SKM-1 (cell line): ENCODE results near the gene SCO1.
"Not testable (repeated sequence)": the region's sequence is repeated elsewhere in the genome, so short reads cannot be mapped to it uniquely, and the experiment has no call there.

ENCODE experiments used
- DNase-seq: peaks from one replicate; lab custom pipeline; 2025; ENCODE audit not compliant: unreplicated experiment; lab: John Stamatoyannopoulos, UW

The SCO1 gene

DNA sequence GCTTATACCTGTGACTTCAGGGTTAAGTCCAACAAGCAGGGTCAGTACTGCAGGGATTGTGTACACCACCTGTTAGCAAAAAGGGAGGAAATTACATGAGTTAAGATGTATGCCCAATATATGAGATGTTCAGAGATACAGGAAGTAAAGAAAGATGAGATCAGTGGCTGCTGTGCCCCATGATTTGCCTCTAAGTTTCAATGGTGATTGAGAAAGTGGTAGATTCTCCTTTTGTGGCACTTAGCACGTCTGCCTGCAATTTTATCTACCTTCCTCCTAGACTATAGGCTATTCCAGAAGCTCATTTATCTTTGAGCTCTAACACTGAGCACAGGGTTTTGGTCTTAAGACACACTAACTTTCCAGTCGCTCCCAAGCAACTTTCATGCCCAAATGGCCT lies 28.9 kb upstream of the SCO1 start:
- DNase-seq: no peak

DNA sequence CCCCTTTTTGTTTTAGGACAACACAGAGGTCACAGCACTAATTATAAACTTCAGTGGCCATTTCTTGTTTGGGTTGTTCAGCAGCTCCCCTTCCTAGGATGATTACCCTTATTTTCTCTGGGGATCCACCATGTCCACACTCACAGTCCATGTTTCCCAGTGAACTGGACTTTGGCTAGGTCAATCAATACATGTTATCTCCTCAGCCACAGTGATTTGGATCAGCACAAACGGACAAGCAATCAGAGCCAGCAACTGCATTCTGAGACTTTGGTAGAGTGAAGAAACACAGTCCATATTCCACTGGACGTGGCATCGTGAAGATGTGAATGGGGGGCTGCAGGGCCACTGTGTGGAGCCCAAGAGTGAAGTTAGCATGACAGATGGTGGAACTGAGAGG lies 27.9 kb upstream of the SCO1 start:
- no peak for DNase-seq

DNA sequence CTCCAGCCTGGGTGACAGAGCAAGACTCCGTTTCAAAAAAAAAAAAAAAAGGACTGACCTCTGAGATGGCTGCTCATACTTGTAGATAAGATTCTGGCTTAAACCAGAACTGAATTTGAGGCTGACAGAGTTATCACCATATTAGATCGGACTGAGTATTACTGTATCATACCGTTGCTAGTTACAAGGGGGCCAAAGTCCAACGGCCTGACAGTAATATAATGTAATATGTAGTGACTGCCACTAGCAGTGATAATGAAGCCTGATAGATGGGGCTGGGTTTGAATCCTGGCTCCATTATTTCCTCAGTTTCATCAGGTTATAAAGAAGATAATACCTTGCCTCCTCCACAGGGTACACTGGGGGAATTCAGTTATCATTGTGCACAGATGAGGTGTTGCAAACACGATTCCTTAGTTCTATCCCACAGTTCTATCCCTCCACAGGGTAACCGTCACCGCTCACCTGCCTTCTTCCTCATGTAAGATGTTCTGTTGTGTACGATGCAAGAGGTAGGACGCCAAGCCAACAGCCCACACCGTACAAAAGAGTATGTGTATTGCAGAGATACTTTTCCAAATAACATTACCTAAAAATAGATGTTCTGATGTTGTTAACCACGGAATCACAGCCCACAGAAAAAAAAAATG lies 27.3 kb upstream of the SCO1 start:
- no peak for DNase-seq

DNA sequence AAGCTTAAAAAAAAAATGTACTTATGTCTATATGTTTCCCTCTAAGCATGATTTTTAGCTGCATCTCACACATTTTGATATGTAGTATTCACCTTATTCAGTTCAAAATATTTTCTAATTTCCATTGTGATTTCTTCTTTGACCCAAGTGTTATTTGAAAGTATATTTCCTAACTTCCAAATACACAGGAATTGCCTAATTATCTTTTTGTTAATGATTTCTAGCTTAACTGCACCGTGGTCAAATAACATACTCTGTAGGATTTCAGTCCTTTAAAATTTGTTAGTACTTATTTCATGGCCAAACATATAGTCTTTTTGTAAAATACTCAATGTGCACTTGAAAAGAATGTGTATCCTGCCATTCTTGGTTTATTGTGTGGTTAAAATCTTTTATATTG lies 21.2 kb upstream of the SCO1 start:
- DNase-seq: no peak

DNA sequence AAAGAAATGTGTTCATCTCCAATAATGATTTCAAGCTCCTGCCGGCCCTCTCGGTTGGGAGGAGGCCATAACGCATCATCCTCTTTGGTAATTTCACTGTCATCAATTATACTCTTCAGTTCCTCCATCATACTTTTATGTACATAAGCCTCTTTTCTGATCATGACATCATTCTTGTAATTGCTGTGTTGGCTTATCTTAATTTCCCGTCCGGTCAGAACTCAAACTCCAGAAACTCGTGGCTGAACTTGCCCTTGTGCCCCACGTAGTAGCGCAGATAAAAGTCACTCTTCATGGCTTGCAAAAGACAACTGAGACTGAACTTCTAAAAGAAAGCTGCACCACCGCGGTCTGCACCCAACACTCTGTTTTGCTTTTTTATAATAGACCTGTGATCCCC lies 18.9 kb upstream of the SCO1 start:
- DNase-seq: no peak

DNA sequence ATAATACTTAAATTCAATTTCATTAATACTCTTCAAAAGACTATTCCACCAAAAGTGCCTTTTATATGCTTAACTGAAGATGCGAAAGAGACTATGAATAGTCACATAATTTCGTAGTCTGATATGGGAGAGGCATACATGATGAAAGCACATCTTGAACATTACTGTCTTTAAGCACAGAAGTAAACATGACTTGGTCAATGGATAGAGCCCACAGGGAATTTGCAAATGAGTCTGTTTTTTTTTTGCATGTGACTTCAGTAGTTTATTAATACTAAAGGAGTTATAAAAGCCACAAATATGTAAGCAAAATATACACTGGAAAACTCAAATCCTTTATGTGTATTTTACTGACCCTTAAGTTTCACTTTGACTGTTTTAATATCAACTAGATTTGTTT lies 16.0 kb upstream of the SCO1 start:
- no peak for DNase-seq

DNA sequence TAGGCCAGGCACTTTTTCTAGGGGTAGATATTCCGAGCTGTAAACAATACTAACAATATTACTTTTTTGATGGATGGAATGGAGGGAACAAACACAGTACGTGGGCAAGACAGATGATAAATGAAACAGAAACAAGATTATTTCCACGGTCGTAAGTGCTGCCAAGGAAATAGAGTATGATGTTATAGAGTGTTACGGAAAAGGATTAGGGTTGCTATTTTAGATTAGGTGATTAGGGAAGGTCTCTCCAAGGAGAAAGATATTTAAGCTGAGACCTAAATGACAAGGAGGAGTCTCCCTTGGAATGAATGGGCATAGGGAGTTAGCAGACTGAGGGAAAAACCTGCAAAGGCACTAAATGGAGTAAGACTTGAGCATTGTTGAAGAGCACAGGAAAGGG lies 8.4 kb upstream of the SCO1 start:
- DNase-seq: no peak

DNA sequence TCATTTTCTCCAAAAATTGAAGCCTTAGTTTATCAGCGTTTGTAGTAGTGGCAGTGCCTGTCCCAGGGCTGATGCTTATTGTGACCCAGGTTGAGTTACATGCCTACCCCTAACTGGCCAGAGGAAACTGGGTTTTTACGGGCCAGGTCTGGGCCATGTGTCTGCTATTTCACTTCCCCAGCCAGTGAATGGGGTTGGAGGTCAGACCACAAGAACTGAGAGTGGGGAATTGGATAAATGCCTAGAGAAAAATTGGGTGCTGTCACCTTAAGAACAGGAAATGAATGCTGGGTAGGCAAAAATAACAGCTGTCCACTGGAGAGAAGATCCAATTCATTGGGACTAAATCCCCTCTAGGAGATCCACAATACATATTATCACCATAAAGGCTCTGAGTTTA lies 5.2 kb upstream of the SCO1 start:
- DNase-seq: no peak

DNA sequence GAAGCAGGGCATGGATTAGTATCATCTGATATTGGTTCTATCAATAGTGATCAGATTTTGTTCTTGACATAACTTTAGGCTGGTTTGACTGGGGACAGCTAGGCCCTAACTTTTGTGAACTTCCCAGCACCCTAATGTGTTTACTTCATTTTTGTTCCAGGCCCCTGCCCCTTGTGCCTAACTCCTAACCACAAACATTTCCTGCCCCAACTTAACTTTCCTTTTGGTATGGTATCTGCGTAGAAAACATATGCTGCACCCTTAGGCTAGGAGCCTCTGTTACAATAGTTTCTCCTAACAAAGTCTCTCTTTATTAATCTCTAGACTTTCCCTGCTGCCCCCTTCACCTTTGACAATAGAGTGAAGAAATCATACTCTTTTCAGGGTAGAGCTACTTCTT lies 2.5 kb upstream of the SCO1 start:
- DNase-seq: no peak

DNA sequence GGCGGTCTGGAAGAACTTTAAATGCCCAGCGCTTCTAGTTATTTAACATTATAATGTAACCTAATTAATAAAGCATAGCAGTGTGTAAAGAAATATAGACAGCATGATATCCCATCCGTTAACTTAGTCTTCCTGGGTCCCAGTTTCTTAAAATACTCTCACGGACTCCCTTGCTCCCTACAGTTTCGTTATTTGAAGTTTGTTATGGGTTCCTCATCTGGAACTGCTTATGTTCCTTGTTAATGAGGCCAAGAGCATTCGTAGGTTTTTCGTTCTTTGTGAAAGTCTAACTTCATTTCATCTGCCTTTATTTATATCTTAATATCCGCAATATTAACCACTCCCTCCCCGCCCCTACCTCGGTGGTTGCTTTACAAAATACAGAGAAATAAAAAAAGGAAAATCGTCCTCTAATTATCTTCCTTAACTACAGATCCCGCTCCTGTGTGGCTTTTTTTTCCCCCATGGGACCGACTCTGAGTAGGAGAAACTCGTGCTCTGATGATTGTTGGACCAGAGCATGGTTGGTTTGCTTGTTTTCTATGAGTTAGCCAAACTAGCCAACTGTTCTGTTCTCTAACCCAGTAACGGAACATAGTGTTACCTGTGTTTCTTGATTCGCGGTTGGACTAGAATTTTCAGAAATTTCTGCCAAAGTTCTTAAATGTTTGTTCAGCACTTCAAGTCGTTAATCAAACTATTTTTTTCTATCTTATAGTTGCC lies 924 bp upstream of the SCO1 start:
- no peak for DNase-seq

DNA sequence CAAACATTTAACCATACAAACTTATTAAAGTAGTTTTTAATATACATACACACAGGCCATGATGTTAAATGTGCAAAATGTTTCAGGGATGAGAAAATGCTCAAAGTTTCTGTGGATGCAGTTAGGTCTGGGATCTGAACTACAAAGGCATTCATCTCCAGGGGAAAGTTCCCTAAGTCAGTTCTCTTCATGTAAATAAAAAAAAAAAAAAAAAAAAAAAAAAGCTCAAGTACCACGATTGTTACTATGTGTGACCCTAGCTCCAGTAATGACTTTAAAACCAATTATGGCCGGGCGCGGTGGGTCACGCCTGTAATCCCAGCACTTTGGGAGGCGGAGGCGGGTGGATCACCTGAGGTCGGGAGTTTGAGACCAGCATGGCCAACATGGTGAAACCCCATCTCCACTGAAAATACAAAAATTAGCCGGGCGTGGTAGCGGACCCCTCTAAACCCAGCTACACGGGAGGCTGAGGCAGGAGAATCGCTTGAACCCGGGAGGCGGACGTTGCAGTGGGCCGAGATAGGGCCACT lies 1.4 kb downstream of the SCO1 start:
- not testable (repeated sequence) for DNase-seq

DNA sequence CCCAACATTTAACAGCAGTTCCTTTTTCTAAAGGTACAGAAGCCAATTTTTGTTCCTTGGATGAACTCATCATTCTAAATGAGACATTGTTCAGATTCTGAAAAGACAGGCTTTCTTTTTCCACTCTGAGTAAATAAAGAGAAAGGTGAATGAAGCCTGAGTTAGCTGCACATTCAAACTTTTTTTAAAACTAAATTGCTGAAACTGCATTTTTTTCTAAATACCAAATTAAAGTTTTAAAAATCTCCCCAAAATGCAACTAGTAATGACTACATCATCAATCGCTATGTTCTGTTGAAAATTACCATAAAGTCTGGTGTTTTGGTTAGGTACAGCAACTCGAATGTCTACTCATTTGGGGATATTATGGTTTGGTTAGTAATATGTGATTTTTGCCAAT lies 9.8 kb downstream of the SCO1 start:
- no peak for DNase-seq

DNA sequence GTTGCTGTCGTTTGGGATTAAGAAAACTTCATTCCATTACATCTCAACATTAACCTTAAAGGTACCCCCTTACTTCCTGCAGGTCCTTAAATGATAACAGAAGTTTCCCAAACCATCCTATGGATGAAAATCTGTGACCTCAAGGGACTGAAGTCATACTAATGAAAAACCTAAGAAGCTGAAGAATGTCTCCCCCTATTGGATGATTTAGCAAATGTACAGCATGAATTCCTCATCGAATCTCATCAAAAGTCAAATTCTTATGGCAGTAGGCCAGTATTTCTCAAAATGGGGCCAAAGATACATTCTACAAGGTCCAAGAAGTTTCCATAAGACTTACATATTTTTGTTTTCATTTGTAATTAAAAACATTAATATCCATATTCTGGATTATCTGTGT lies 13.5 kb downstream of the SCO1 start:
- no peak for DNase-seq

DNA sequence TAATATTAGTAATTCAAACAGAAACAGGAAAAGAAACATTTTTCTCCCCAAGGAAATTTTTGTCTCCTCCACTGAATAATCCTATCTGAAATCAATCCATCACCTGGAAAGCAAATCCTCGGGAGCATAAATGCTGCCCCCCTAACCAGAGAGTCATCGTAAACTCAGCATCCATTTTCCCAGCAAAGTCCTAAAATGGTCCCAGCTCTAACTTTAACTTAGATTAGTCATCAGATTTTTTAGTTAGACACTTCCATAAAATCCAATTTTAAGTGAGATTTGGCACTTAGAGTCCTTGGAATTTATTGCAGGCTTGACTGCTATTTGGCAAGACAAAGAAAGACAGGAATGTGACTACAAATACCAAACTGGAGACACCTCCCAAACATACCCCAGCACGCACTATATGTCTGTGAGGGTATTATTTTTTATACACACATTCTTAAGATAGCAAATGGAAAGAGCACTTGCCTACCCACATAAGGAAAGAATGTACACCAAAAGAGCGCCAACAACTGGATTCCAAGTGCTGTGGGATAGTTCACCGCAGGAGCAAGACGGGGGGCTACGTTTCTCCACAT lies 15.4 kb downstream of the SCO1 start:
- DNase-seq: no peak

DNA sequence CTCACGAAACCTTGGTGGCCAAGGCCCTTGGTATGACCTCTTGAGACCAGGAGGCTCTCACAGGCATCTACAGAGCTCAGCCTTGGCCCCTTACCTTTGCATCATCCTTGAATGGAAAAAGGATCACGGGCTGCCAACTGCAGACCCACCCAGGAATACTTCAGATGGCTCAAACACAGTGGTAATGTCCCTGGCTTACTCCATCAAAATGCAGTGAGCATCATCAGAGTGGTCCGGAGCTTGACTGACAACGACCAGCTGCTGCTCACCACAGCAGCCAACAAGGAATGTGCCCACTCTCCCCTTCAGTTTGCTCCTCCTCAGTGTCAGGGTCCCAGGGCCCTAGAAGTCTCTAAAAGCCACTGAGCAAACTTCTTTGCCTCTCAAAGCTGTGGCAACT lies 22.6 kb downstream of the SCO1 start:
- no peak for DNase-seq

DNA sequence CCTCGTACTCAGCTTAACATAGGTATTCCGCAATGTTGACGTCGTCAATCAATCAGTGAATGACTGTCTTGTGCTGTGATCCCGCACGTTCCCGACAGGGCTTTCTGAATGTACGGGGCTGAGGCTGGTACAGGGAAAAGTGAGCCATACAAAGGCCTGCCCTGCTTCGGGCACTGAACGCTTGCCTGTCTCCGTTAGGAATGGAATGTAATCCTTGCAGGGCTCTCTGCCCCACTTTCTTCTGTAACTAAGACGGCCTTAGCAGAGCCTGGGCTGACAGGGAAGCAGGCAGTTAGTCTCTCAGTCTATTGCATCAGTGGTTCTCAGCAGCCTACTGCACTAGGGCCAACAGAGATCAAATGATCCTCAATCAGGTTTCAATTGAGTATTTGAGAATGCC lies 24.0 kb downstream of the SCO1 start:
- DNase-seq: no peak

DNA sequence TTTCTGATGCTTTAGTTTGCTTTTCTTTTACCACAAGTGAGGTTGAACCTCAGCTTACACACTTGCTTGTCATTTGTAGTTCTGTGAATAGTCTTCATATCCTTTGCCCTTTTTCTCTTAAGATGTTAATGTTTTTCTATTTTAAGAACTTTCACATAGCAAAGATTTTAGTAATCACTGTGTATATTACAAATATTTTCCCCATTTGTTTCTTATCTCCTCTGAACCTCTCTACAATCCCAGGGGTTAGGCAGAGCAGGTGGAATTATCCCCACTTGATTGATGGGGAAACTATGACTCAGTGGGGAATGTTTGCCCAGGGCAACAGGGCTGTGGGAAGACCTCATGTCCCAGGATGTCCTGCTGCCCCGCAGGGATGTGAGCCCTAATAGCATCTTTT lies 28.6 kb downstream of the SCO1 start:
- no peak for DNase-seq

DNA sequence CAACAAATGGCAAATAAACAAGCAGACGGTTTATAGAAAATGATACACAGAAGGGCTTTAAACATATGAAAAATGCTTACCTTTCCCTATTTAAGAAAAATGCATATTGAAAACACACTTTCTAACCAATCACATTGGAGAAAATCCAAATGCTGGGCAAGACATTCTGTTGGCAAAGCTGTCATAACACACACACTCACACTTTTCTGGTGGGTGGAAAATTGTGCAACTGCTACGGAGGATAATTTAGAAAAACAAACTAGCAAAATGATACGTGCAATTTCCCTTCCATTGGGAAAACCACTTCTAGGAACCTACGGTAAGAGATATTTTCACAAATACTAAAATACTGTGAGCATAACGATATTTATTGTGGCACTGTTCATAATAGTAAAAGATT lies 30.4 kb downstream of the SCO1 start:
- DNase-seq: no peak

DNA sequence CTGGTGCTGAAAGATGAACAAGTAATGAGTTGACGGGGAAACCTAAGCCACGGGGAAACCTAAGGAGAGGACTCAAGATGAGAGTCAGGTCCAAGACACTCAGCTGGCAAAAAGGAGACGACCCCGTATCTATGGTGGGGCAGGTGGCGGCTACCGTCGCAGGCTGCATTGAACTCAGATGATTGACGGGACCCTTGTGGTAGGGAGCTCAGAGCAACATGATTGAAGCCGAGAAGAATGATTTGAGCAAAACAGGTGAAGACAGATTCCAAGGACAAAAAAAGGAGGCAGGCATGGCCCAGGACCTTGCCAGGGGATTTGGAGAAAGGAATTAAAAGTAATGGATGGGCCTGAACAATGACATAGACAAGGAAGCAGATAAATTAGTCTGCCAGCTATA lies 32.8 kb downstream of the SCO1 start:
- no peak for DNase-seq

DNA sequence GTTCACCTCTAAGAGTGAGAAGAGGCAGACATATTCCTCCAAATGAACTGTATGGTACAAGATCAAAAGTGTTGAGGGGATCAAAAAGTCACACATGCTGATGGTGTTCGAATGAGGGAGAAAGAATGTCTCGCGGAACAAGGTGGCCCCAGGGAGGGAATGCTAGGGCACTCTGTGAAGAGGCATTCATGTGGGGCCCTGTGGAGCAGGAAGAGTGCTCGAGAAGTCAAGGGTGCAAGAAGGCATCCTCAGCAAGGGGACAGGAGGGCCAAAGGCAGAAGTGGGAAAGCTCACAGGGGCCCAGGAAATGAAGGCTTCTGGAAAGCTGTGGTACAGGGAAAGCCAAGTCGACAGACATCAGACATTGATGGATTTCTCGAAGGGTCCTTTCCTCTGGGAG lies 34.1 kb downstream of the SCO1 start:
- DNase-seq: no peak

DNA sequence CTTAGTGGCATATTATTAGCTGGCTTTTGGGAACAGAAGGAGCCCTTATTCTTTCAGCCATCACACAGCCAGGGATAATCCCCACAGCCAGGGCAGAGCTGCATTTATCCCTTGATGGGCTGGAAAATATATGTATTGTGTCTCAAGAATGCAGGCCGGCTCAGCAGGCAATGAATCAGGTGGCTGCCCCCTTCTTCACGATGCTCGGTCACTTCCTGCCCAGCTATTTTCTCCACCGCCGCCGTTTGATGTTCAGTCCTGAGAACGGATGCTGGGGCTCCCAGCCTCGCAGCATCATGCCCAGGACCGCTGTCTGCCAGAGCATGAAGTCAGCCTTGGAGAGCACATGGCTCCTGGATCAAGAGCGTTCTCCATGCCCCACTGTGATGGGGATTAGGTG lies 35.9 kb downstream of the SCO1 start:
- no peak for DNase-seq

DNA sequence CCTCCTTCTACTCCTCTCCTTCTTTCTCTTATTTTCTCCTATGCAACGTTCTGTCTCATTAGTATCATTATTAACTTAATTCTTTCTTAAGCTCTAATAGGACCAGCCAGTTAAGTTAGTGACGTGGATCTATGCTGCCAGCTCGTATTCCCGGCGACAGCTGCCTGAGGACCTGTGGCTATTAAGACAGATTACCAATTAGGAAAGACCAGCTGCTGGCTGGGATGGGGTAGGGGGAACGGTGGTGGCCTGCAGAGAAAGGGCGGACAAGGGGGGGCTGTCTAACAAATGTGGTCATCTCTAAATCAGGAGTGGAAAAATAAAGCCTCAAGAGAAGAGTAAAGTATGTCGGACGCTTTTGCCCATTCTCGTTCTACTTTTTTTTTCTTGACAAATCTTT lies 39.5 kb downstream of the SCO1 start:
- DNase-seq: no peak

DNA sequence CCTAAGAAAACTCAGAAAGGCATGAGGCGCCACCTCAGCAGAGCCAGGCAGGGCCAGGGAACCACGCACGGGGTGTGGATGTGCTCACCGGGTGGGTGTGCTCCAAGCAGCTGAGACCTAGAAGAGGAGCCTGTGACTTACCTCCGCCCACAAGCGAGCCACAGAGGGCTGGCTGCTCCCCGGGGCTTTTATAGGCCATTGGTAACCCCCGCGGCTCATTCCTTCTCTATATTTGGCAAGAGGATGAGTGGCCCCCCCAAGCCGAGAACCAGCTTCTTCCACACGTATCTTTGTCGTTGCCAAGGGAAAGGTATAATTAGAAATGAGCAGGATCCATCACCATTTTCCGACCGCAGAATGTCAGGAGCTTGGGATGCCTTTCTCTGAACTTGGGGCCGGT lies 40.2 kb downstream of the SCO1 start, which contains the start of gene MYH3:
Gene MYH3 (minus strand): TSS at position 162 of the 400 bp plus-strand sequence. CDS start 2,245 bp downstream, outside the sequence.
- no peak for DNase-seq
